Tibial artery (tissue), 4 donors: ENCODE data around the gene TCF23.
"Not testable (repeated sequence)": the region's sequence is repeated elsewhere in the genome, so short reads cannot be mapped to it uniquely, and the experiment has no call there.

Experiments used
- DNase-seq, 2 donors: peaks; one replicate each; pipeline ENCODE4 v3.0.0-alpha.2; 2019
- H3K27ac ChIP-seq, 2 donors: fragments of 200-600 bp; sonication (generic) in 1 of 2; 1 replicate in 1 of 2; 2 replicates in 1 of 2; pipeline ENCODE4 v1.5.1; 2018 to 2019; ENCODE audit warnings: mild to moderate bottlenecking in 1 of 2
- H3K27me3 ChIP-seq, 2 donors: fragments of 200-600 bp; sonication (generic) in 1 of 2; one replicate each; pipeline versions ENCODE4 v1.5.1 to v1.6.0; 2016 to 2019
- H3K36me3 ChIP-seq, 3 donors: fragments of 200-600 bp; sonication (generic) in 2 of 3; one replicate each; pipeline ENCODE4 v1.5.1; 2016 to 2019; ENCODE audit warnings: mild to moderate bottlenecking in 2 of 3
- H3K4me1 ChIP-seq, 4 donors: fragments of 200-600 bp; sonication (generic) in 2 of 4; 1 replicate in 3 of 4; 2 replicates in 1 of 4; pipeline ENCODE4 v1.5.1; 2016 to 2019
- H3K4me3 ChIP-seq, 2 donors: fragments of 200-600 bp; sonication (generic) in 1 of 2; 1 replicate in 1 of 2; 2 replicates in 1 of 2; pipeline ENCODE4 v1.5.1; 2018 to 2019; ENCODE audit warnings: mild to moderate bottlenecking in 2 of 2
- H3K9me3 ChIP-seq, 3 donors: fragments of 200-600 bp; sonication (generic) in 1 of 3; one replicate each; pipeline ENCODE4 v1.5.1; 2016 to 2019
- CTCF ChIP-seq, 2 experiments: fragments of 200-600 bp in 1 of 2; fragments of 450-650 bp in 1 of 2; IDR thresholded peaks; one replicate each; pipeline ENCODE4 v1.5.1; 2017 to 2019; ENCODE audit warnings: antibody characterized with exemption in 2 of 2, mild to moderate bottlenecking in 1 of 2, moderate library complexity in 1 of 2
- intact Hi-C: fragments of 100-400 bp; cut with DNase I; formaldehyde crosslinking; loops from one replicate; pipeline ENCODE4 v1.15.0; 2023; ENCODE audit warnings: low total_unique reads

TCF23 gene

GRCh38 chr2:27118525-27119329 is 30.1 kb upstream of the TCF23 start, which contains the start of gene CGREF1:
CGREF1 (minus strand) TSS chr2:27119128; CDS start chr2:27104366, 14,762 bp downstream.
- no peaks in the 10 kb centered on the region for H3K36me3 ChIP-seq
- H3K27me3 ChIP-seq = peaks cover 0 to 34% of the 10 kb centered on the region in 2 donors
- peak within 1 kb of the TSS; percentile 33 to 52 for H3K4me3 ChIP-seq
- DNase-seq = no peak
- peaks cover 0 to 21% (median 13%) of the 10 kb centered on the region in 4 donors for H3K4me1 ChIP-seq
- intact Hi-C loops = no loop called here
- no peaks in the 10 kb centered on the region for H3K9me3 ChIP-seq
- H3K27ac ChIP-seq = no peak within 1 kb of the TSS
- TF ChIP-seq CTCF (IDR thresholded peaks at IDR 0.05) = no peak

GRCh38 chr2:27119330-27119670 is 29.5 kb upstream of the TCF23 start:
- H3K9me3 ChIP-seq, H3K36me3 ChIP-seq, H3K27ac ChIP-seq, intact Hi-C loops, DNase-seq: not testable (repeated sequence)
- peak overlapping the region; percentile 33 to 52 for H3K4me3 ChIP-seq
- H3K4me1 ChIP-seq = peaks cover 0 to 24% (median 15%) of the 10 kb centered on the region in 4 donors
- peaks cover 0 to 34% of the 10 kb centered on the region in 2 donors for H3K27me3 ChIP-seq

GRCh38 chr2:27121906-27122305 is 26.9 kb upstream of the TCF23 start:
- Histone ChIP-seq H3K27ac (no peak overlapping the region), H3K4me3 (no peak overlapping the region), H3K36me3 (no peaks in the 10 kb centered on the region), H3K4me1 (peaks cover 0 to 24% (median 15%) of the 10 kb centered on the region in 4 donors), H3K27me3 (peaks cover 0 to 30% of the 10 kb centered on the region in 2 donors), H3K9me3 (no peaks in the 10 kb centered on the region)
- TF ChIP-seq CTCF (IDR thresholded peaks at IDR 0.05) = no peak
- DNase-seq = no peak
- intact Hi-C loops = no loop called here

GRCh38 chr2:27122791-27123190 is 26.0 kb upstream of the TCF23 start:
- H3K4me3 ChIP-seq = peak overlapping the region in 1 of 2 donors; percentile 52
- no peak for DNase-seq

GRCh38 chr2:27123302-27124150 is 25.3 kb upstream of the TCF23 start, which contains the start of gene ABHD1:
ABHD1 (plus strand) TSS chr2:27123815; CDS start chr2:27123949, 134 bp downstream.
- Histone ChIP-seq H3K27me3 (peaks cover 0 to 14% of the 10 kb centered on the region in 2 donors), H3K4me3 (peak within 1 kb of the TSS; percentile 52 to 56), H3K9me3 (no peaks in the 10 kb centered on the region), H3K4me1 (peaks cover 0 to 18% (median 11%) of the 10 kb centered on the region in 4 donors), H3K36me3 (no peaks in the 10 kb centered on the region), H3K27ac (peak within 1 kb of the TSS in 1 of 2 donors; percentile 3)
- TF ChIP-seq CTCF (IDR thresholded peaks at IDR 0.05) = no peak
- peak; percentile 60 to 81 for DNase-seq
- intact Hi-C loops = no loop called here

More at GRCh38 chr2:27122791-27123190, 26.0 kb upstream of the TCF23 start:
- Histone ChIP-seq H3K36me3 (no peaks in the 10 kb centered on the region), H3K4me1 (peaks cover 0 to 24% (median 15%) of the 10 kb centered on the region in 4 donors), H3K9me3 (no peaks in the 10 kb centered on the region), H3K27ac (no peak overlapping the region), H3K27me3 (peaks cover 0 to 21% of the 10 kb centered on the region in 2 donors)
- TF ChIP-seq CTCF (IDR thresholded peaks at IDR 0.05) = no peak
- intact Hi-C loops = no loop called here
